IMR-90 (cell line): Measurements from ENCODE around the gene L3MBTL2. TPM values are rescaled to one million over a fixed set of nuclear protein-coding genes. Genes with fewer than 3 reads are reported as not detected.

Experiments used
- ATAC-seq: fragments of 200-7000 bp; cut with Tn5 transposase; 2 replicates; pipeline ENCODE4 v1.9.1; 2020; ENCODE audit warnings: low read depth, mild to moderate bottlenecking, moderate library complexity
- BruUV-seq: library from RNA; stranded (reverse); fragments of 400-500 nt; replicated peaks from 2 replicates; lab custom pipeline; 2021; lab: Mats Ljungman, UMichigan
- CTCF ChIA-PET: fragments of 300-600 bp; formaldehyde crosslinking; extraction: SDS; loops from one replicate; lab custom pipeline; 2021; ENCODE audit warnings: antibody characterized with exemption; lab: Yijun Ruan, JAX
- POLR2A ChIA-PET: fragments of 300-600 bp; sonication (Branson Sonifier 250); formaldehyde crosslinking; loops from one replicate; lab custom pipeline; 2022; ENCODE audit warnings: antibody characterized with exemption; ENCODE audit not compliant: unreplicated experiment; lab: Charles Lee
- DNase-seq: peaks from one replicate; pipeline ENCODE4 v3.0.0; 2013
- H2AFZ ChIP-seq: replicated peaks from 2 replicates; pipeline ENCODE3; 2013; ENCODE audit warnings: low read length, mild to moderate bottlenecking; ENCODE audit not compliant: poor library complexity
- H2AK5ac ChIP-seq: 2 replicates; pipeline ENCODE4 v1.6.1; 2013; ENCODE audit warnings: low read depth, low read length, inconsistent platforms
- H2AK9ac ChIP-seq: replicated peaks from 2 replicates; pipeline ENCODE3; 2013; ENCODE audit warnings: mild to moderate bottlenecking, low read depth, low read length, moderate library complexity; ENCODE audit not compliant: poor library complexity
- H2BK120ac ChIP-seq: 2 replicates; pipeline ENCODE4 v1.6.1; 2013; ENCODE audit warnings: low read depth, low read length, inconsistent platforms
- H2BK15ac ChIP-seq: 3 replicates; pipeline ENCODE4 v1.6.1; 2013; ENCODE audit warnings: low read depth, low read length, inconsistent platforms
- H2BK20ac ChIP-seq: 2 replicates; pipeline ENCODE4 v1.6.1; 2013; ENCODE audit warnings: low read depth, mild to moderate bottlenecking, inconsistent platforms, low read length, moderate library complexity
- H2BK5ac ChIP-seq: 2 replicates; pipeline ENCODE4 v1.6.1; 2013; ENCODE audit warnings: mild to moderate bottlenecking, low read depth, low read length, inconsistent platforms; ENCODE audit not compliant: poor library complexity, severe bottlenecking
- H3K14ac ChIP-seq: replicated peaks from 2 replicates; pipeline ENCODE4 v1.6.1; 2013; ENCODE audit warnings: low read depth, low read length, inconsistent platforms
- H3K18ac ChIP-seq: 2 replicates; pipeline ENCODE4 v1.6.1; 2013; ENCODE audit warnings: low read depth, low read length, control low read depth
- H3K23ac ChIP-seq: 2 replicates; pipeline ENCODE4 v1.6.1; 2013; ENCODE audit warnings: low read depth, low read length, inconsistent platforms
- H3K27ac ChIP-seq: 2 replicates; pipeline ENCODE4 v1.5.1; 2013; ENCODE audit warnings: mild to moderate bottlenecking, control low read depth, low read length; ENCODE audit not compliant: insufficient read depth
- H3K27me3 ChIP-seq: 2 replicates; pipeline ENCODE4 v1.6.1; 2013; ENCODE audit warnings: low read length; ENCODE audit not compliant: control insufficient read depth, insufficient read depth
- H3K36me3 ChIP-seq: 2 replicates; pipeline ENCODE4 v1.6.1; 2013; ENCODE audit warnings: low read length, mixed read lengths; ENCODE audit not compliant: control insufficient read depth, insufficient read depth
- H3K4ac ChIP-seq: 2 replicates; pipeline ENCODE4 v1.6.1; 2013; ENCODE audit warnings: low read depth, low read length, inconsistent platforms
- H3K4me1 ChIP-seq: 2 replicates; pipeline ENCODE4 v1.6.1; 2013; ENCODE audit warnings: low read length, mixed read lengths; ENCODE audit not compliant: control insufficient read depth, insufficient read depth
- H3K4me2 ChIP-seq: 2 replicates; pipeline ENCODE4 v1.6.1; 2013; ENCODE audit warnings: low read depth, mild to moderate bottlenecking, control low read depth, low read length, moderate library complexity
- H3K4me3 ChIP-seq: 2 replicates; pipeline ENCODE4 v1.5.1; 2013; ENCODE audit warnings: low read depth, mild to moderate bottlenecking, control low read depth, low read length, moderate library complexity; ENCODE audit not compliant: insufficient read depth
- H3K56ac ChIP-seq: 2 replicates; pipeline ENCODE4 v1.6.1; 2013; ENCODE audit warnings: low read length, inconsistent platforms; ENCODE audit not compliant: insufficient read depth; ENCODE audit errors: extremely low read depth
- H3K79me1 ChIP-seq, 2 experiments: 2 replicates each; pipeline ENCODE4 v1.6.1; 2013; ENCODE audit warnings: low read length in 2 of 2, inconsistent platforms in 1 of 2, low read depth in 1 of 2
- H3K9ac ChIP-seq: 2 replicates; pipeline ENCODE4 v1.6.1; 2013; ENCODE audit warnings: low read depth, low read length, control low read depth
- H3K9me1 ChIP-seq: 2 replicates; pipeline ENCODE4 v1.6.1; 2013; ENCODE audit warnings: low read length, inconsistent platforms; ENCODE audit not compliant: insufficient read depth
- H3K9me3 ChIP-seq: 2 replicates; pipeline ENCODE4 v1.6.1; 2013; ENCODE audit warnings: low read length; ENCODE audit not compliant: control insufficient read depth, insufficient read depth
- H4K20me1 ChIP-seq: 2 replicates; pipeline ENCODE4 v1.6.1; 2013; ENCODE audit warnings: low read length, inconsistent platforms; ENCODE audit not compliant: insufficient read depth
- H4K5ac ChIP-seq: 2 replicates; pipeline ENCODE4 v1.6.1; 2013; ENCODE audit warnings: mild to moderate bottlenecking, low read depth, low read length, control low read depth
- H4K8ac ChIP-seq, 2 experiments: 2 replicates each; pipeline ENCODE4 v1.6.1; 2013; ENCODE audit warnings: low read depth in 2 of 2, low read length in 2 of 2, control low read depth in 1 of 2, inconsistent platforms in 1 of 2
- H4K91ac ChIP-seq: 2 replicates; pipeline ENCODE4 v1.6.1; 2013; ENCODE audit warnings: low read depth, low read length, inconsistent platforms; ENCODE audit not compliant: insufficient read depth
- SMC3 ChIP-seq: fragments of 150-350 bp; IDR thresholded peaks from 2 replicates; pipeline ENCODE4 v1.6.1; 2016; ENCODE audit warnings: low read depth, mild to moderate bottlenecking, antibody characterized with exemption, low read length, moderate library complexity
- WGBS, 2 experiments: methylation state at CpG; one replicate each; pipeline versions ENCODE4 v1.1.5 to v1.1.7; 2013; ENCODE audit warnings: missing lambda C conversion rate in 2 of 2; ENCODE audit not compliant: insufficient read length in 1 of 2; ENCODE audit errors: extremely low coverage in 2 of 2; 5-methylcytosine and 5-hydroxymethylcytosine counted together
- dilution Hi-C: fragments of 300-500 bp; cut with HindIII; formaldehyde crosslinking; loops from one replicate; pipeline ENCODE4 v1.14.3; 2018; ENCODE audit warnings: low sequenced_read_pairs; ENCODE audit not compliant: unreplicated experiment
- in situ Hi-C: fragments of 300-500 bp; cut with MboI; formaldehyde crosslinking; loops from 3 replicates; pipeline ENCODE4 v1.14.3; 2019; ENCODE audit warnings: low sequenced_read_pairs, inconsistent platforms, mixed read lengths
- intact Hi-C: fragments of 100-400 bp; cut with micrococcal nuclease; formaldehyde crosslinking; loops from 2 replicates; pipeline ENCODE4 v1.10.0; 2022
- polyA plus RNA-seq, 3 experiments: library from polyadenylated mRNA; depleted of rRNA; stranded (reverse); fragments of >200 nt; gene quantifications; 2 replicates each; pipeline ENCODE4 v1.2.3, GENCODE V29; 2012; ENCODE audit warnings: low replicate concordance in 1 of 3
- total RNA-seq: library from RNA; depleted of rRNA; stranded (reverse); fragments of >200 nt; gene quantifications from 2 replicates; pipeline ENCODE4 v1.2.3, GENCODE V29; 2012

Gene L3MBTL2
- total and polyA plus RNA-seq, 2 of the 4 experiments (the other 2 are of a cell fraction), result 20.6 to 25.1 TPM

- 96% methylated on average over 4 of the region's 7 CpGs; no CpG with 5 or more reads in 1 of the 2 experiments for WGBS, 2 experiments
- no peak for TF ChIP-seq SMC3
- intact Hi-C loops (no loop called here), dilution Hi-C loops (no loop called here), in situ Hi-C loops (no loop called here)
- ChIA-PET POLR2A (no interaction called here), CTCF (no interaction called here)
- Histone ChIP-seq H2BK15ac (no peak overlapping the region), H2AK5ac (peak overlapping the region; percentile 20; the same call in 1 of the 2 replicates), H3K9me3 (no peaks in the 10 kb centered on the region), H3K56ac (no peak overlapping the region), H2AK9ac (no peak overlapping the region), H3K4ac (peak overlapping the region; percentile 13; the same call in 1 of the 2 replicates), H2AFZ (no peak overlapping the region), H2BK120ac (no peak overlapping the region), H3K27ac (no peak overlapping the region), H3K36me3 (peaks cover 19% of the 10 kb centered on the region), H4K8ac (no peak overlapping the region), H3K9me1 (peaks cover 19% of the 10 kb centered on the region), H3K79me1 (peaks cover 7 to 31% of the 10 kb centered on the region in 2 experiments; a peak in 2 of 4 replicates), H3K27me3 (no peaks in the 10 kb centered on the region), H3K4me3 (no peak overlapping the region), H3K23ac (no peak overlapping the region), H4K5ac (no peak overlapping the region), H2BK20ac (no peak overlapping the region), H4K91ac (no peak overlapping the region), H3K4me1 (peaks cover 18% of the 10 kb centered on the region), H3K14ac (no peak overlapping the region; the same call in 1 of the 2 replicates), H3K18ac (no peak overlapping the region), H4K20me1 (no peaks in the 10 kb centered on the region), H2BK5ac (no peak overlapping the region), H3K4me2 (peak overlapping the region; percentile 3; the same call in 1 of the 2 replicates), H3K9ac (no peak overlapping the region)
- no peak for DNase-seq
- ATAC-seq, result no peak
- BruUV-seq, result no TSS peak
Observed at GRCh38 chr22:41215926-41216325, 10.8 kb downstream of the L3MBTL2 start.
